GM18870 (cell line): ENCODE data around the gene LIN37.

Source experiments
- ATAC-seq: cut with Tn5 transposase; IDR thresholded peaks from one replicate; pipeline ENCODE4 v1.9.1; 2021; ENCODE audit warnings: moderate library complexity; ENCODE audit not compliant: unreplicated experiment

LIN37 gene

GRCh38 chr19:35751839-35752745 is 3.7 kb downstream of the LIN37 start:
- no peak for ATAC-seq

- no peak for ATAC-seq
Observed at GRCh38 chr19:35752746-35753350, 4.5 kb downstream of the LIN37 start.

GRCh38 chr19:35753634-35754369 is 5.4 kb downstream of the LIN37 start:
- no peak for ATAC-seq

GRCh38 chr19:35754370-35755130 is 6.2 kb downstream of the LIN37 start:
- no peak for ATAC-seq

GRCh38 chr19:35755131-35755549 is 6.8 kb downstream of the LIN37 start:
- ATAC-seq, result no peak

- ATAC-seq, result no peak
Observed at GRCh38 chr19:35755550-35756376, 7.4 kb downstream of the LIN37 start.

- no peak for ATAC-seq
Observed at GRCh38 chr19:35756377-35757230, 8.2 kb downstream of the LIN37 start, which contains the start of gene HSPB6. Gene HSPB6, minus strand, starts transcription at chr19:35757029. Its CDS starts 21 bp downstream, at chr19:35757008.

GRCh38 chr19:35757231-35757748 is 8.9 kb downstream of the LIN37 start:
- ATAC-seq, result peak; percentile 2

GRCh38 chr19:35757749-35758608 is 9.6 kb downstream of the LIN37 start, which contains the start of gene PROSER3:
Gene PROSER3, plus strand, starts transcription at chr19:35758176. Its CDS starts 40 bp downstream, at chr19:35758216.
- ATAC-seq, result peak; percentile 95

- ATAC-seq, result no peak
Observed at GRCh38 chr19:35759697-35760096, 11.3 kb downstream of the LIN37 start.

- ATAC-seq, result no peak
Observed at GRCh38 chr19:35760711-35761349, 12.5 kb downstream of the LIN37 start.

GRCh38 chr19:35764432-35765315 is 16.3 kb downstream of the LIN37 start:
- no peak for ATAC-seq

GRCh38 chr19:35766571-35767104 is 18.3 kb downstream of the LIN37 start:
- ATAC-seq, result no peak

GRCh38 chr19:35767288-35768081 is 19.1 kb downstream of the LIN37 start:
- ATAC-seq, result no peak

GRCh38 chr19:35768082-35768421 is 19.7 kb downstream of the LIN37 start:
- no peak for ATAC-seq
